Gastrocnemius medialis (tissue), 4 donors: Measurements from ENCODE around the gene SFXN5.

Experiments used
- POLR2A ChIP-seq, 2 donors: fragments of 450-650 bp; IDR thresholded peaks; one replicate each; pipeline ENCODE4 v1.6.1; 2017; ENCODE audit warnings: antibody characterized with exemption in 2 of 2, mild to moderate bottlenecking in 2 of 2, moderate library complexity in 2 of 2
- TF ChIP-seq, protein P1 (sequence below), 5 experiments: fragments of 450-650 bp in 3 of 5; fragments of 200-600 bp in 2 of 5; sonication (generic) in 2 of 5; IDR thresholded peaks in 4 of 5; conservative IDR thresholded peaks in 1 of 5; 1 replicate in 4 of 5; 2 replicates in 1 of 5; pipeline ENCODE4 v1.5.1; 2016 to 2019; ENCODE audit warnings: antibody characterized with exemption in 5 of 5, mild to moderate bottlenecking in 3 of 5, moderate library complexity in 3 of 5

- TF ChIP-seq, protein P1, sequence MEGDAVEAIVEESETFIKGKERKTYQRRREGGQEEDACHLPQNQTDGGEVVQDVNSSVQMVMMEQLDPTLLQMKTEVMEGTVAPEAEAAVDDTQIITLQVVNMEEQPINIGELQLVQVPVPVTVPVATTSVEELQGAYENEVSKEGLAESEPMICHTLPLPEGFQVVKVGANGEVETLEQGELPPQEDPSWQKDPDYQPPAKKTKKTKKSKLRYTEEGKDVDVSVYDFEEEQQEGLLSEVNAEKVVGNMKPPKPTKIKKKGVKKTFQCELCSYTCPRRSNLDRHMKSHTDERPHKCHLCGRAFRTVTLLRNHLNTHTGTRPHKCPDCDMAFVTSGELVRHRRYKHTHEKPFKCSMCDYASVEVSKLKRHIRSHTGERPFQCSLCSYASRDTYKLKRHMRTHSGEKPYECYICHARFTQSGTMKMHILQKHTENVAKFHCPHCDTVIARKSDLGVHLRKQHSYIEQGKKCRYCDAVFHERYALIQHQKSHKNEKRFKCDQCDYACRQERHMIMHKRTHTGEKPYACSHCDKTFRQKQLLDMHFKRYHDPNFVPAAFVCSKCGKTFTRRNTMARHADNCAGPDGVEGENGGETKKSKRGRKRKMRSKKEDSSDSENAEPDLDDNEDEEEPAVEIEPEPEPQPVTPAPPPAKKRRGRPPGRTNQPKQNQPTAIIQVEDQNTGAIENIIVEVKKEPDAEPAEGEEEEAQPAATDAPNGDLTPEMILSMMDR (IDR thresholded peaks at IDR 0.05 in 4 of 5, conservative IDR thresholded peaks at IDR 0.05 in 1 of 5) = peak; percentile 81 to 96 (median 89)
- TF ChIP-seq POLR2A (IDR thresholded peaks at IDR 0.05) = no peak
Measured at GRCh38 chr2:73085691-73086090, 14.2 kb upstream of the SFXN5 start.
